Measurements from ENCODE around the gene URGCP. TPM values are rescaled to one million over a fixed set of nuclear protein-coding genes. Genes with fewer than 3 reads are reported as not detected.

Gene URGCP
- total and polyA plus RNA-seq, 10 of the 15 experiments (the other 5 are each of a cell fraction or from before 2014, with no cell fraction given): 2.0 to 29.7 (median 17.5) TPM

GRCh38 chr7:43856316-43856715, 50.1 kb downstream of the URGCP start:
- Histone ChIP-seq H3K4me1 (ENCODE audit: control insufficient read depth, insufficient read depth, low read length) (no peaks in the 10 kb centered on the region), H4K20me1 (ENCODE audit: control insufficient read depth, insufficient read depth) (no peaks in the 10 kb centered on the region), H3K27ac (ENCODE audit: control insufficient read depth, insufficient read depth) (no peak overlapping the region), H3K4me3 (no peak overlapping the region), H3K79me2 (ENCODE audit: control insufficient read depth, insufficient read depth, low read length) (no peaks in the 10 kb centered on the region), H3K4me2 (ENCODE audit: control insufficient read depth, insufficient read depth) (no peak overlapping the region), H2AFZ (ENCODE audit: control insufficient read depth, low read depth, low read length) (no peak overlapping the region), H3K36me3 (ENCODE audit: control insufficient read depth in 2 of 2, insufficient read depth in 2 of 2, low read length in 1 of 2) (no peaks in the 10 kb centered on the region), H3K27me3 (replicated peaks in 1 of 2; ENCODE audit: control insufficient read depth in 2 of 2, insufficient read depth in 2 of 2, low read length in 1 of 2) (no peaks in the 10 kb centered on the region), H3K9me3 (replicated peaks; ENCODE audit: control insufficient read depth, insufficient read depth, low read length) (peaks cover 2% of the 10 kb centered on the region; the same call in 2 of the 3 replicates), H3K9ac (ENCODE audit: control insufficient read depth, insufficient read depth, low read length) (no peak overlapping the region)
- RAD21 ChIA-PET (ENCODE audit: unreplicated experiment): no interaction called here
- no peak for DNase-seq (ENCODE audit: low read depth, low spot score)
- TF ChIP-seq ZNF24 (IDR thresholded peaks at IDR 0.05) (no peak), SMAD1 (IDR thresholded peaks at IDR 0.05; ENCODE audit: low read depth, partially characterized antibody) (no peak), E4F1 (IDR thresholded peaks at IDR 0.05; ENCODE audit: borderline replicate concordance, partially characterized antibody) (no peak)
- no peak for ATAC-seq
- intact Hi-C loops (cut with micrococcal nuclease; ENCODE audit: unreplicated experiment): no loop called here
- POLR2A ChIA-PET: interaction anchor here (0.7 kb wide), 1 partner anchor 68 kb away, joined by 3 read pairs; no protein-coding TSS in a partner anchor
- WGBS (ENCODE audit: insufficient coverage, insufficient replicate concordance, low lambda C conversion rate, missing lambda C conversion rate): 61% methylated on average over 4 of the region's 4 CpGs
- in situ Hi-C loops (cut with MboI): no loop called here
- FAIRE-seq: no peak
- BruUV-seq (replicated peaks): no TSS peak
- SMC1A ChIA-PET (ENCODE audit: uncharacterized antibody, unreplicated experiment): no interaction called here
- CTCF ChIA-PET: no interaction called here

- CTCF ChIA-PET: no interaction called here
- ATAC-seq (no peak), DNase-seq (ENCODE audit: low read depth, low spot score) (no peak), FAIRE-seq (no peak)
- no peak overlapping the region for H3K4me3 ChIP-seq
- no peaks in the 10 kb centered on the region for H3K79me2 ChIP-seq (ENCODE audit: control insufficient read depth, insufficient read depth, low read length)
- no peak overlapping the region for H3K27ac ChIP-seq (ENCODE audit: control insufficient read depth, insufficient read depth)
- no peak overlapping the region for H3K4me2 ChIP-seq (ENCODE audit: control insufficient read depth, insufficient read depth)
- SMC1A ChIA-PET (ENCODE audit: uncharacterized antibody, unreplicated experiment): interaction anchor here (0.6 kb wide), 1 partner anchor 235 kb away, joined by 3 read pairs; no protein-coding TSS in a partner anchor
- RAD21 ChIA-PET (ENCODE audit: unreplicated experiment): no interaction called here
- H4K20me1 ChIP-seq (ENCODE audit: control insufficient read depth, insufficient read depth): no peaks in the 10 kb centered on the region
- BruUV-seq (replicated peaks): no TSS peak
- intact Hi-C loops (cut with micrococcal nuclease; ENCODE audit: unreplicated experiment) (no loop called here), in situ Hi-C loops (cut with MboI) (no loop called here)
- POLR2A ChIA-PET: no interaction called here
- no peaks in the 10 kb centered on the region for H3K36me3 ChIP-seq (ENCODE audit: control insufficient read depth in 2 of 2, insufficient read depth in 2 of 2, low read length in 1 of 2)
- H3K9ac ChIP-seq (ENCODE audit: control insufficient read depth, insufficient read depth, low read length): no peak overlapping the region
- peaks cover 2% of the 10 kb centered on the region; the same call in 2 of the 3 replicates for H3K9me3 ChIP-seq (replicated peaks; ENCODE audit: control insufficient read depth, insufficient read depth, low read length)
- H3K4me1 ChIP-seq (ENCODE audit: control insufficient read depth, insufficient read depth, low read length): peaks cover 7% of the 10 kb centered on the region; the same call in 1 of the 2 replicates
- H2AFZ ChIP-seq (ENCODE audit: control insufficient read depth, low read depth, low read length): no peak overlapping the region
- no peaks in the 10 kb centered on the region for H3K27me3 ChIP-seq (replicated peaks in 1 of 2; ENCODE audit: control insufficient read depth in 2 of 2, insufficient read depth in 2 of 2, low read length in 1 of 2)
- no peak for TF ChIP-seq HCFC1 (IDR thresholded peaks at IDR 0.05; ENCODE audit: low read length)
- no peak for TF ChIP-seq BMI1 (IDR thresholded peaks at IDR 0.05; ENCODE audit: borderline replicate concordance)
- TF ChIP-seq SMC3 (IDR thresholded peaks at IDR 0.05; ENCODE audit: borderline replicate concordance, low read length): no peak
- no peak for TF ChIP-seq IKZF1 (conservative IDR thresholded peaks at IDR 0.05)
- TF ChIP-seq LARP7 (IDR thresholded peaks at IDR 0.05): no peak
- TF ChIP-seq CEBPB (IDR thresholded peaks at IDR 0.05; ENCODE audit: borderline replicate concordance in 1 of 2, low read depth in 2 of 2, low read length in 2 of 2): no peak
- TF ChIP-seq SREBF1 (IDR thresholded peaks at IDR 0.05; ENCODE audit: low read length): no peak
- TF ChIP-seq PAX8 (IDR thresholded peaks at IDR 0.05): no peak
- TF ChIP-seq SKIL (IDR thresholded peaks at IDR 0.05; ENCODE audit: low read depth, poor library complexity, severe bottlenecking): no peak
- no peak for TF ChIP-seq MLLT1 (IDR thresholded peaks at IDR 0.05)
These were observed 51.2 kb downstream of the URGCP start for GRCh38 chr7:43855176-43855575.
